GM04504 (cell line): ENCODE measurements around the gene SLC24A3.
A peak's percentile ranks its signal among the peaks of the same experiment; 100 is the strongest.

ENCODE experiments used
- DNase-seq: peaks from one replicate; pipeline ENCODE4 v3.0.0-alpha.2; 2012; ENCODE audit warnings: low read depth

Gene SLC24A3

DNA sequence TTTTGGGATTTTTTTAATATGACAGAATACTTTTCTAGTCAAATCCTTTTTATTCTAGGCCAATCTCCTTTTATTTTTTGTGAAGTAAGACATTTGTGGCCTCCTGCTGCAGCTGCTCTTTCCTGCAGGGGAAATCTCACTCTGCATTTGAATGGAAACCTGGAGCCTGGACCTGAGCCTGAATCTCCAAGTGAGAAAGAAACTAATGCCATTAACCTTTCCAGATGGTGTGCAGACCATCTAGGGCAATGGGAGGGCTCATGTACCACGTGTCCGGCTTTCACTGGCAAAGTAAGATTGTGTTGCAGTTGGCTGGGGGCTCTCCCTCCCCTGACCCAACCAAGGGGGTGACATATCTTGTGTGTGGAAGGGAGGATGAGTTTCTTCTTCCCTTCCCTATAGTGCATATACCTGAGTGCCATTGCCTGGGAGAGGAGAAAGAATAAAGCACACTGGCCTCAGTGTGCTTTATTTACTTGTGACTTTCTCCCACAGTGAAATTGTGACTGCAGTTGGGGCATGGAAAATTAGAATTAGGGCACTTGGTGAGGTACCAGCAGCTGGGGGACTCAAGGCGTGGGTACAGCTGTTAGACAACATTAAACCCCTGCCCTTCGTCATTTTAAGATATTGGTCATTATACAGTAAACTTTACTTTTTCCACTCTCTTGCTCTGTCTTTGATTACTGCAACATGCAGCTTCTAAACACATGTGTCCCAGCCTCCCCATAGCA is 385.8 kb downstream of the SLC24A3 start:
- DNase-seq = no peak

DNA sequence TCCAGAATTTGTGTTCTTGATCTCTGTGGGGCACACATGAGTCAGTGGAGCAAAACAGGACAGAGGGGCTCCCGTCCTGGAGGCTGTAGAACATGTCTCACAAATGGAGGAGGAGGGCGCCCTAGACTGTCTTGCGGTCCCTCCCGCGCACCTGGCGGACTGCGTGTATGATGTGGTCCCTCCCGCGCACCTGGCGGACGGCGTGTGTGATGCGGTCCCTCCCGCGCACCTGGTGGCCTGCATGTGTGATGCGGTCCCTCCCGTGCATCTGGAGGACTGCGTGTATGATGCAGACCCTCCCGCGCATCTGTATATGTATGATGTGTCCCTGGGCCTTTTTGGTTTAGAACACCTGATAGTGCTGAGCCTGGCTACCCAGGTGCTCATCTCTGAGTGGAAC is 386.8 kb downstream of the SLC24A3 start:
- no peak for DNase-seq

DNA sequence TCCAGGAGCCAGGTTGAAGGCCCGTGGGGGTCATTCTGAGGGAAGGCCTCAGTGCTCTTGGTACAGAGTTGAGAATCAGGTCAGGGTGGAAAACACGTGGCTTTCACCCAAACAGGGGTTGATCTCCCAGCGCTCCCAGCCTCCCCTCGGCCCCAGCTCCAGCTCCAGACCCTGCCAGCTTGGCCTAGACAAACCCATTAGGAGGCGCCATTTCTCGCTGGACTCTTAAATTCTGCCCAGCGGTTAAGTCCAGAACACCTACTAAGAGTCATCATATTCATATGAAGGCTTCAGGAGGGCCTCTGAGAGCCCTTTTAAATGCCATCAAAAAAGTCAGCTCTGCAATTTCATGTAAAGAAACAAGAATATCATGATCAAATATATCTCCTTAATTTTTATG is 387.6 kb downstream of the SLC24A3 start:
- no peak for DNase-seq

DNA sequence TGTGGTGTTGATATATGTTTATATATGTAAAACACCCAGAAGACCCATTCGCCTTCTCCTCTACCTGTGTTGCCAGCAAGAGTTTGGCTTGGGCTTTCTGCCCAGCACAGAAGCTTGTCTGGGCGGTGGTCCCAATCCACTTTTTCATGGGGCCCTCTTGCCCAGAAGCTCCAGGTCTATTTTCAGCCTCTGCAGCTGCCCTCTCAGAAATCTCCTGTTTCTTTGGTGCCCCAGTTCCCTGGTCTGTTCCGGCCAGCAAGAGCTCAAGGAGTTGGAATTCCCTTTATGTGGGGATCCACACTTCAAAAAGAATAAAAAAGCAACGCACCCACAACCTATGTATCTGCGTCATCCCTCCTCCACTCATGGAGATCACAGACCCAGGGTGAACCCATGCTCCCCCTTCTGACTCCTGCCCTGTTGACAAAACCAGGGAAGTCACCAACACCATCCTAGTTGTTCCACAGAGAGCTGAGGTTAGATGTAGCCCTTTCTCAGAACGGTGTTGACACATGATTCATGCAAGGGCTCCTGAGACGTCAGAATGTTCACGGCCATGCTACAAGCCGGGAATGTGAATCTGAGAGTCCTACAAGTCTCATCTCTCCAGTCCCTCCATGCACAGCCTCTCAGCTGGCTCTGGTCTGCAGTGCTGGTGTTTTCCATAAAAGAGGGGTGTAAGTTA is 388.8 kb downstream of the SLC24A3 start:
- DNase-seq = no peak

DNA sequence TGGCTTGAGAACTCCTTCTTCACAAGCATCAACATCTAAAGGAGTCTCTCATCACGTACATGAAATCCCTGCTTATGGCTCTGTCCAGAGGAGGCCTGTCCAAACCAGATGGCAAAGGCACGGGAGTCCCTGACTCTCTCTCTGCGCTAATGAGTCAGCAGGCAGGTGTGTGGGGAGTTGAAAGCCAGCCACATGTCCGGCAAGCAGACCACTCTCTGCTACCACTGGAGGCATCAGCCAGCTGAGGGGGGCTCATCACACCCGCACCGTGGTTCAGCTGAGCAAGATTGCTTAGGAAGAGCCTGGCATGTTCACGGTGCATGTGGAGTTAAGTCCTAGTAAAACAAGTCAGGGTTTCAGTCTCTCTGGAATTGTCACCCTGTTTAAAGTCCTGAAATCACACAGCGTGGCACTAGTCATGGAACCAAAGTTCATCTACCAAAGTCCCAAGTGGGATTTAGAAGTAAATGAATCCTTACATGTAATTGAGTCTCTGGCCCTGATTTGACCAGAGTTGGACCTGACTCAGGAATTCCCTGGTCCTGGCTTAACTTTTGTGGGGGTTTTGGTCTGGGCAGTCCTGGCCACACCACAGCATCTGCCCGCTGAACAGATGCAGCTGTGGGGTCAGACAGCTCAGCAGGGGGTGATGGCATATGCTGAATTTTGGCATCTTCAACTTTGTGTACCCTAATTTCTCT is 390.4 kb downstream of the SLC24A3 start:
- no peak for DNase-seq

DNA sequence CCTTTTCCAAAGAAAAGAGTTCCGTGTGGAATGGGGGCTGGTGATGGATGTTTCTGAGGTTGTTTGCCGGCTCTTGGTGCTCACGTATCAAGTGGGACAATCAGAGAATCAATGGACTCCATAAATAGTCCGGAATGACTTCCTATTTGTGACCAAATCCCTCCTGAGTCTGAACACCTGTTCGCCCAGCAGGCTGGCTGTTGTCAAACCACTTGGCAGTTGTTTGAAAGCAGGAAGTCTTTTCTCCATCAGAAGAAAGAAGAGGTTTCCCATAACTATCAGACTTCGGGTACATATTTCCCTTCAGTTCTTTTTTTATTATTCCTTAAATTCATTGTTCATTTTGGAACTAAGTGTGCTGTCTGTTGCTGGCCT is 390.9 kb downstream of the SLC24A3 start:
- DNase-seq = no peak

DNA sequence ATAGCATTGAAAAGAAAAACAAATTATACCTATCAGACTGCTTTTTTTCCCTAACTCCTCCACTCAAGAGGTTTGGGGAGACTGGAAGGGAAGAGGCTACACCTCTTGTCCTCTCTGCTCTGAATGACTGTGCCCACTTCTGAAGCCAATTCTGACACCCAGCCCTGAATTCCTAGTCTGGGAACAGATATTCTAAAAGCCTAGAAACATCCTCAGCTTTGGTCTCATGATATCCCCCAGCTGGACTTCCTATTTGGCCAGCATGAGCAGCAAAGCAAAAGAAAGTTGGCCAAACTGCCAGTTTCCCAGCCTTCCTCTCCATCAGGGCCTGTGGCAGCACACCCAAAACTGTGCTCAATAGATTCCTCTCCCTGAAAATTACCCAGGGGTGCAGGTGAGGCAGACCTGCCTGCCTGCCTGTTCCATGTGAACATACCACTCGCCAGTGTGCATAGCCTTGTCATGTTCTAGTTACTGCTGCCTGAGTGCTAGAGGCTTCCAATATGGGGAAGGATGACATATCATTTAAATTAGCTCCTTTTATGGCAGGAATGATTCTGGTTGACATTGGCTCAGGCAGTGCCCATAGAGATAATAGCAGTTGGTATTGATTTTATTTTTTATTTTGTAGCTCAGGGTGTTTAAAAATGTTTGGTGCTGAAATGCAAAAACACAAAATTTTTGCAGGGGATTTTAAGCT is 393.5 kb downstream of the SLC24A3 start:
- DNase-seq = no peak

DNA sequence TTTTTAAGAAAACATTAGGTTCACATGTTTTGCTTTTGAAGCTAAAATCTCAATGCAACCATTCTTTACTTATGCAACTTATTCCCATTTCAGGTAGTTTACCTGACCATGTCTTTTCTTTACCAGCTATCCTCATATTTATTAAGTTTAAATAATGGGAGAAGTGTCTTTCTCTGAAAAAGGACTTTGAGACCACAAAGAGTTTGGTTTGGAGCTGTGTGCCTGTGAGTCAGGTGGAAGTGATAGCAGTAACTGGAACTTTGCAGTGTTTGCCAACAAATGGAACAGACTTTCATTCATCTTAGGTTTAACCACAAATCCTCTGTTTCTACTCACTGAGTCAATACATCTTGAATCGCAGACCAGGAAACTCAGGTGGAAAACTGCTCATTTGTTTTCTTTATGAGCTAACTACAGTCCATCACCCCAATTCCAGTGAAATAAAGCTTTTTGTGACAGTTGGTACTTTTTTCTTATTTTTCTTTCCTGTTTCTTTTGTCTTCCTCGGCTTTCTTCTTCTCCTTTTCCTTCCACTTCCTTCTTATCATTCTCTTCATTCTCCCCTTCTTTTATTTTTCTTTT is 397.3 kb downstream of the SLC24A3 start:
- no peak for DNase-seq

DNA sequence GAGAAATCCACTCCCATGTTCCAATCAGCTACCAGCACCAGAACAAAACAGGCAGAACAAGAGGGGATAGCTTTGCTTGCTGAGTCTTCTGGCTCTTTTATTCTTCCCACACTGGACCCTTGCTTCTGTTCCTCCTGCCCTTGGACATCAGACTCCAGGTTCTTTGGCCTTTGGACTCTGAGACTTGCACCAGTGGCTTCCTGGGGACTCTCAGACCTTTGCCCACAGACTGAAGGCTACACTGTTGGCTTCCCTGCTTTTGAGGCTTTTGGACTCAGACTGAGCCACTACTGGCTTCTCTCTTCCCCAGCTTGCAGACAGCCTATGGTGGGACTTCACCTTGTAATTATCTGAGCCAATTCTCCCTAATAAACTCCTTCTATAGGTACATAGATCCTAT is 403.2 kb downstream of the SLC24A3 start:
- no peak for DNase-seq

DNA sequence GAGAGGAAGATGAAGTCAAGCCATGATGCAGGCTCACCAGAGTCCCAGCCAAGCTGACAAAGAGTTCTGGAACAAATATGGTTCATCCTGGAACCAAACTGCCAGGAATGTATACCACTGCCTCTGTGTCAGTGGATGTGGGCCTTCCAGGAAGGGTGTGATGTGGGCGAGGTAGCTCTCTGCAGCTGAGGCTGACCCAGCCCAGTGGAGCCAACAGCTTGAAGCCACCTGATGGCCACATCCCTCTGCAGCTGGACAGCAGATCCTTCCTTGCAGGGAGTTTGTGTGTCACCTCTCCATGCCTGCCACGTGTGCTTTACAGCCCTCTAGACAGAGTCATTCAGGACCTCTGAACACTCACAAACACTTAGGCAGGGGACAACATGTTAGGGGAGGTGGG is 403.6 kb downstream of the SLC24A3 start:
- DNase-seq = no peak

DNA sequence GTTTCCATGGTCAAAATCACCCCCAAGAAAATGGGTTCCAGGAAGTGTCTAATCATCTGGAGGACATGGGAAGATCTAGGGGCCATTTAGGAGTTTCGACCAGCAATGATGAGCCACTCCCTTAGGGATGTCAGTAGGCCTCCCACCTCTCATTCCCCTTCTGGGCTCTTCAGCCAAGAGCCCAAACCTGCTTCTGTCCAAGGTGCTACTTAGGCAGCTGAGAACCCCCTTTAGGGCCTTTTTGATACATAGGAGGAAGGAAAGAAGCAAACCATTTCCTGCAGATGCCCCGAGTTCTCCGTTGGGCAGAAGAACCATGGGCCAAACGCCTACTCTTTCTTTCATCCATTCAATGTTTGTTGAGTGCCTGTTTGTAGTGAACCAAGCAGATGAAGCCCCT is 404.2 kb downstream of the SLC24A3 start:
- DNase-seq = no peak

DNA sequence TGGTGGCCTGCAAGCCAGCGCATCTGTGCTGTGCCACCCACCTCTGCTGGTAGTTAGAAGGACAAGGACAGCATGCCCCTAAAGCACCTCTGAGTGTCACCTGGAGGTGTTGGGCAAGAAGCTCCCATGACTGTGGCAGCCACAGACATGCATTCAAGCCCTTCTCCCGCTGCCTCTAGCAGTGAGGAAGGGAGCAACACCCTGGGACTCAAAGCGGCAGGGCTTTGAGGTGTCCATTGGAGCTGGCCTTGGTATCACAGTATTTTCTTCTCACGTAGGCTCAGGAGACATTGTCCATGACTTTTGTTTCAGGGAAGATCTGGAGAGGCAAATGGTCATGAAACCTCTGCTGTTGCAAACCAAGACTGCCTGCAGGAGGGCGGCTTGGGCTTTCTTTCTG is 404.8 kb downstream of the SLC24A3 start:
- no peak for DNase-seq

DNA sequence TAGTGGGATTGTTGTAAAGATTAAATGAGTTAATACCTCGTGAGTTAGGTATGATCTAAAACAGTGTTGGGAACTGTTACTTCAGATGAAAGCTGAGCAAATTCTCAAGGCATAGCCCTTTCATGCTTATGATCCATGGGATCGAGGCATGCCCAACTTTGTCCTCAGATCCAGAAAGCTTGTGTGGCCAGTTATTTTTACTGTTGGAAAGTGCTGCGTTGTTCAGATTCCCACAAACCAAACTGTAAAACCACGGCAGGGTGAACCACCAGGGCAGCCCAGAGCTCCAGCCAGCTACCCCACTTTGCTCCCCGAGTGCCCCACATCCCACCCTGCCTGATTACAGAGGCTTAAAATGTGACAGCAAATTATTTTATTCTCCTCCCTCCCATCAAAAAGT is 406.3 kb downstream of the SLC24A3 start:
- no peak for DNase-seq

DNA sequence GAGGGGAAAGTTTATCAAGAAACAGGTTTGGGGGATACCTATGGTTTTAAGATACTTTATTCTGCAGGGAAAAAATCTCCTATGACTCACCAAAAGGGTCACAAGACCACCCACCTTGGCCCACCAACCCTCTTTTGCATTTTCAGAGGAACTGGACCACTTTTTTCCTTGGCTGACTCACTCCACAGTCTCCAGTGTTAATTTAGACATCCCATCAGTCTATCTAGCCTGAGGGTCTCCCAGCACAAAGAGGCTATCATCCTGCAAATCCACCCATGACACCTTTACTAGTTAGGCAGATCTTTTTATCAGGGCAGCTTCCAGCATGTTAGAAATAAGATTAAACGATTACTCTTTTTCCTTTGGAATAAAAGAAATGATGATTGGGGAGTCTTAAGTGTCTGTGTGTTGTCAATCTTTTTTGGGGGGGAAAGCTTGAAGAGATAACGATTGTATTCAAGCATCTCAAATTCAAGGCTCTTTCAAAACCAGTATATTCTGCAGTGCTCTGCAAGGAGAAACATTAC is 407.5 kb downstream of the SLC24A3 start:
- DNase-seq = no peak

DNA sequence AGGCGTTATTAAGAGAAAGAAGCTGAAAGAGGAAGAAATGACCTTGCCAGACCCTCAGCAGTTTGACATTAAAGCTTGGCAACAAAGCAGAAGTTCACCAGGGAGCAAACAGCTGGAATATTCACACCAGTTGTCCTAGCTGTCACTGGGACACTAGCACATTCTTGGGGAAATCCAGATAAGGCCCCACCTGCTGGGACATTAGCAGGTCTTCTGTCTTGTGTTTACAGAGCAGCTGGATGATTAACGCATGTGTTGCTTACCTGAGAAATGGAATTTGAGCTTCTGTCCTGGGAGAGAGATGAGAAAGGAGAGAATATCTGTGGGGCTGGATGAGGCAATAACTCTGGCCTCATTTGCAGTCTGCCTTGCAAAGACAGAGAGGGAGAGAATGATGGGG is 408.0 kb downstream of the SLC24A3 start:
- no peak for DNase-seq

DNA sequence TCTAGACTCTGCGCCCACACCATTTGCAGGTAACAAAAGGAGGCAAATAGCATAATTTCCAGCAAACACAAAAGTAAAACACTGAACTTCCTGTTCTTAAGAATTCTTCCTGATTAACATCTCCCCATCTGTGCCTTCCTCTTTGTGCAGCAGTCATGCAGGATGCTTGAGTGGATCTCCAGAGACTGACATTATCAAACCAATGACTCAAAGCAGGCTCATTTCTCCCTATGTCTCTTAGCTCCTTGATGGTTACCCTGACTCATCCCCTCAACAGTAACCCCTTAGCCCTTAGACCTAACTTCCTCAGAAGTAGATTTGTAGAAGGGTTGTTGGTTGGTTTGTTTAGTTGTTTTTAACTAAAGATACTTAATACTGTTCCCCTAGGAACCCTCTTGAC is 408.6 kb downstream of the SLC24A3 start:
- DNase-seq = no peak

DNA sequence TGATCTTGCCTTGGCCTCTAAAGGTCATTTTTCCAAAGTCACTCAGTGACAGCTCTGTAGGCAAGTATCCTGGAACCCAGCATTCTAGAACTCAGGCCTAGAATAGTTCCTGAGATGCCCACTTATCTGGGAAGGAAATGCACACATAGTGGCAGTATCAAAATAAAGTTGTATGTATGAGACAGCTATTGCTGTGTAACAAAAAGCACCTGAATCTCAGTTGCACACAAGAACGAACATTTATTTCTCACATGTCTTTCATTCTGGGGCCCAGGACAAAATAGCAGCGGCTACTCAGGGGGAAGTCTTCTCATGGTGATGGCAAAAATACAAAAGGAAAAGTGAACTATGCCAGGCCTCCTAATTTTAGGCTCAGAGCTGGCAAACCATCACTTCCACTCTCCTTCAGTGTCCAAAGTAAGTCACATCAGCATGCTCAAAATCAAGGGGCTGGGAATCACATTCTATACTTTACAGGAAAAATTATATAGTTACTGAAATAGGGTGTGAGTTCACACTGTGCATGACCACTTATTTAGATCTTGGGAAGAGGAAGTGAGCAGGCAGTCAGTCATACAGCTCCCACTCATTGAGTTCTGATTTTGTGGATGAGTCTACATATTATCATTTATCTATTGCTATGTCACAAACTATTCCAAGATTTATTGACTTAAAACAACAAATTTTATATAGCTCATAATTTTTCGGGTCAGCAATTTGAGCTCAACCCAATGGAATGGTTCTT is 412.0 kb downstream of the SLC24A3 start:
- no peak for DNase-seq

DNA sequence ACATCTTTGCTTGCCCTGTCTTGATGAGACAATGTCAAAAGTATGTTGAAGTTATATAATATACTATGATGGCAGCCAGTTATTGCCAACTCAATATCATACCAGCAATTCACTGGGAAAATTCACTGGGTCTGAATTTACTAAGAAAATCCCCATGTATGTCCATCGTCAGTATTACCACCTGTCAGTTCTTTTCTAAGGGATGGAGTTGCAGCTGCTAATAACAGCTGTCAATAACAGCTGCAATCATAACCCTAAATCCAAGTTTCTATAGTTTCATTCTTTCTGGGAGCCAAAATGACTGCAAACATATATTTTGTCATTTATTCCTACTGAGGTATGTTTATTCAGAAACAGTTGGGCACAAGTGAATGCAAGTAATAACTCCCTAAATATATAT is 413.0 kb downstream of the SLC24A3 start:
- DNase-seq = no peak

DNA sequence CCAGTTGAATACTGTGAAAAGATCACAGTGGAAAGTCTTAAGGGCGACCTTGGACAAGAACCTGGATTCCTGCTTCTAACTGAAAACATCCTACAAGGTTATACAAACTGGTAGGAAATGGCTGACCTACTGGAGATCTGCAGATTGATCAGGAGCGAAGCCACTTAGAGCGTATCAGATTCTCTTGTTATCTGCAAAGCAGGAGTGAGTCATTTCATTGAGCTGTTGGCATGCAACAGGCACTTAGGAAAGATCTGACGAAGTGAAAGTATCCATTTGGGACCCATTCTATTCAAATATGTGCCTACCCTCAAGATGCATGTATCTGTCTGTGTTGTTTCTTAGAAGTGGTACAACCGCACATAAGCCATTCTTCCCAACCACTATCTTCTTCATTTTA is 414.5 kb downstream of the SLC24A3 start:
- no peak for DNase-seq

DNA sequence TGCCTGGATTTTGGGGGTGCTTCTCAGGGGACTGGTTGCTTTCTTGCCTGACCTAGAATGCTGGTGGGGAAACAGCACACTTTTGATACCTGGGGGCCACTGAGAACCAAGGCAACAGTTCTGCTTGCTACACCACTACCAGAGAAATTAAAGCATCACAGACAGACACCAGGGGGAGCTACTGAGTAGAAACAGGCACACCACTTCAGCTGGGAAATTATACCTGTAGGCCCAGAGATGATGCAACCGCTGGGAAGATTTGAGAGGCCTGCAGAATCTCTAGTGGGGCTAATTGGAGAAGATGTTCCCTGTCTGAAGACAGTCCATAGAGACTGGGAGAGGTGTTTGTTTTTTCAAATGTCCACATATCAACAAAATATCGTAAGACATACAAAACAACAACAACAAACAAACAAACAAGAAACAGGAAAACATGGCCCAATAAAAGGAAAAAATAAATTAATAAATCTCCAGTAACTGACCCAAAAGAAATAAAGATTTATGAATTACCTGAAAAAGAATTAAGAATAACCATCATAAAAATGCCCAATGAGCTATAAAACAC is 416.2 kb downstream of the SLC24A3 start:
- peak; percentile 38 for DNase-seq

DNA sequence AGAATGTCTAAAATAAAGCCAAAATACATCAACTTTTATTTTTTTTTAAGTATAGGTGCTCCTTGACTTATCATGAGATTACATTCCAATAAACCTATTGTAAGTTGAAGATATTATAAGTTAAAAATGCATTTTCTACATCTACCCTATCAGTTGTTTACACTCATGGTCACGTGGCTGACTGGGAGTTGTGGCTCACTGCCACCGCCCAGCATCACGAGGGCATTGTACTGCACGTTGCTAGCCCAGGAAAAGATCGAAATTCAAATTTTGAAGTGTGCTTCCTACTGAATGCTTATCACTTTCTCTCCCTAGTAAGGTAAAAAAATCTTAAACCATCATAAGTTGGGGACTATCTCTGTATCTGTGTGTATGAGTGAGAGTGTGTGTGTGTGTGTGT is 419.0 kb downstream of the SLC24A3 start:
- no peak for DNase-seq
